ENCODE measurements around the gene RSAD1.

DNA sequence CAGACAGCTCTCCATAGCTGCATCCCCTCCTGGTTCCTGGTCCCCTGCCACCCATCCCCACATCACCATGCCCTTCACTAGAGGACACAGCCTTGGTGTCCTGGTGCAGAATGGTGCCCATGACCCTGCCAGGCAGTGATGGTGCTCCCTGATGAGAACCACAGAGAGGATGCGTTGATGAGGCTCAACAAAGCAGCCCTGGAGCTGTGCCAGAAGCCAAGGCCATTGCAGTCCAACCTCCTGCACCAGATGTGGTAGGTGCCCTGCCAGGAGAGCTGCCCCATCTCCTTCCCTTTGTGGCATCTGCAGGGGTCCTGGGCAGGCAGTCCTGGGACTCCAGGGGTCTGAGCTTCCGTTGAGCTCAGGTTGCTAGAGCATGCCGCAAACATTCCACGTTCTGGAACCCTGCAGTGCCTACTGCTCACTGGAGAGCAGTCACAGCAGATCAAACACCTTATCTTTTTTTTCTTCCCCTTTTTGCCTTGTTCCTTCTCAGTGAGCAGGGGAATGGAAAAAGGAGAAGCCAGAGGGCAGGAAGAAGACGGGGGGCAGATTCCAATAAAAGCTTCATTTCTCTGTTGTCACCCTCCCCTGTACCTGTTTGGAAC, 48.6 kb downstream of the RSAD1 start:
- TF ChIP-seq, protein P1, sequence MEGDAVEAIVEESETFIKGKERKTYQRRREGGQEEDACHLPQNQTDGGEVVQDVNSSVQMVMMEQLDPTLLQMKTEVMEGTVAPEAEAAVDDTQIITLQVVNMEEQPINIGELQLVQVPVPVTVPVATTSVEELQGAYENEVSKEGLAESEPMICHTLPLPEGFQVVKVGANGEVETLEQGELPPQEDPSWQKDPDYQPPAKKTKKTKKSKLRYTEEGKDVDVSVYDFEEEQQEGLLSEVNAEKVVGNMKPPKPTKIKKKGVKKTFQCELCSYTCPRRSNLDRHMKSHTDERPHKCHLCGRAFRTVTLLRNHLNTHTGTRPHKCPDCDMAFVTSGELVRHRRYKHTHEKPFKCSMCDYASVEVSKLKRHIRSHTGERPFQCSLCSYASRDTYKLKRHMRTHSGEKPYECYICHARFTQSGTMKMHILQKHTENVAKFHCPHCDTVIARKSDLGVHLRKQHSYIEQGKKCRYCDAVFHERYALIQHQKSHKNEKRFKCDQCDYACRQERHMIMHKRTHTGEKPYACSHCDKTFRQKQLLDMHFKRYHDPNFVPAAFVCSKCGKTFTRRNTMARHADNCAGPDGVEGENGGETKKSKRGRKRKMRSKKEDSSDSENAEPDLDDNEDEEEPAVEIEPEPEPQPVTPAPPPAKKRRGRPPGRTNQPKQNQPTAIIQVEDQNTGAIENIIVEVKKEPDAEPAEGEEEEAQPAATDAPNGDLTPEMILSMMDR (IDR thresholded peaks at IDR 0.05): no peak
- no peak for TF ChIP-seq POLR2A (IDR thresholded peaks at IDR 0.05)

All from suprapubic skin (tissue), 3 donors.